Measurements from ENCODE around the gene PSME3. TPM values are rescaled to one million over a fixed set of nuclear protein-coding genes. Genes with fewer than 3 reads are reported as not detected.

Gene PSME3
- total and polyA plus RNA-seq, 12 donors: 18.5 to 149 (median 79.9) TPM

DNA sequence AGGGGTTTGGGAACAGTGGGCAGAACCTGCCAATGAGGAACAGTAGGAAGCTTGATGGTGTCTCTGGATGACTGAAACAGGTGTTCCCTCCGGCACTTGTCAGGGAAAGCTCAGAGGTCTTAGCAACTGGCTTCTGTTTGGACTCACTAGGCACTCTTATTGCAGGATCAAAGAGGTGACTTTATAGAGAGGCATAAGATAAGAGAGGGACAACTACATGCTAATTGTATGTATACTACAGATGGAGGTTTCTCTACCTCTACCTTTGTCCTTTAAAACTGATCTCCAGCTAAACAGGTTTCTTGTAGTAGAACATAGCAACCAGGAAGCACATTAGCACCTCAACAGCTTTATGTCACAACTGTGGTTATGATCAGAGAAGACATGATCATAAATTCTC lies 26.9 kb upstream of the PSME3 start:
- Histone ChIP-seq H3K4me3 (no peak overlapping the region), H3K27me3 (no peaks in the 10 kb centered on the region), H3K9me3 (replicated peaks in 1 of 3) (no peaks in the 10 kb centered on the region), H3K4me1 (replicated peaks in 1 of 2) (no peaks in the 10 kb centered on the region), H3K27ac (no peak overlapping the region), H3K36me3 (replicated peaks in 1 of 2) (peaks cover 0 to 11% of the 10 kb centered on the region in 2 donors)
- DNase-seq: peak in 1 of 7 donors; percentile 37
- TF ChIP-seq, protein P1, sequence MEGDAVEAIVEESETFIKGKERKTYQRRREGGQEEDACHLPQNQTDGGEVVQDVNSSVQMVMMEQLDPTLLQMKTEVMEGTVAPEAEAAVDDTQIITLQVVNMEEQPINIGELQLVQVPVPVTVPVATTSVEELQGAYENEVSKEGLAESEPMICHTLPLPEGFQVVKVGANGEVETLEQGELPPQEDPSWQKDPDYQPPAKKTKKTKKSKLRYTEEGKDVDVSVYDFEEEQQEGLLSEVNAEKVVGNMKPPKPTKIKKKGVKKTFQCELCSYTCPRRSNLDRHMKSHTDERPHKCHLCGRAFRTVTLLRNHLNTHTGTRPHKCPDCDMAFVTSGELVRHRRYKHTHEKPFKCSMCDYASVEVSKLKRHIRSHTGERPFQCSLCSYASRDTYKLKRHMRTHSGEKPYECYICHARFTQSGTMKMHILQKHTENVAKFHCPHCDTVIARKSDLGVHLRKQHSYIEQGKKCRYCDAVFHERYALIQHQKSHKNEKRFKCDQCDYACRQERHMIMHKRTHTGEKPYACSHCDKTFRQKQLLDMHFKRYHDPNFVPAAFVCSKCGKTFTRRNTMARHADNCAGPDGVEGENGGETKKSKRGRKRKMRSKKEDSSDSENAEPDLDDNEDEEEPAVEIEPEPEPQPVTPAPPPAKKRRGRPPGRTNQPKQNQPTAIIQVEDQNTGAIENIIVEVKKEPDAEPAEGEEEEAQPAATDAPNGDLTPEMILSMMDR (IDR thresholded peaks at IDR 0.05): no peak
- no peak for TF ChIP-seq POLR2A (IDR thresholded peaks at IDR 0.05)
- whole genome bisulfite sequencing, 4 donors: 91 to 100% (median 92%) methylated on average over 1 of the region's 1 CpG
- intact Hi-C loops (cut with DNase I): no loop called here

DNA sequence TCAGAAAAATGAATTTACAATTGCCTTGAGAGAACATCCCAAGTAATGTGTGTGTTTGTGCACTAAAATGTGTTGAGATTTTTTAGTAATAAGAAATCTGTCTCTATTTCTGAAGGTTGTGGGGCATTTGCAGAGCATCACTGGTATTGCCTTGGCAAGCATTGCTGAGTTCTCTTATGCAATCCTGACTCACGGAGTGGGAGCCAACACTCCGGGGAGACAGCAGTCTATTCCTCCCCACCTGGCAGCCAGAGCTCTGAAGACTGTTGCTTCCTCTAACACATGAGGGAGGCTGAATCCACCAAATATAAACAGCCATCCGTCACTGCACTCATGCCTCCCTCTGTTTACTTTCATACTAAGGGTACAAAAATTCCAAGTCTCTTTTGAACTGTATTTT lies 23.9 kb upstream of the PSME3 start:
- peak; percentile 37 to 81 (median 73) for DNase-seq
- TF ChIP-seq, protein P1 (IDR thresholded peaks at IDR 0.05): no peak
- no peak for TF ChIP-seq POLR2A (IDR thresholded peaks at IDR 0.05)
- Histone ChIP-seq H3K4me3 (no peak overlapping the region), H3K4me1 (replicated peaks in 1 of 2) (no peaks in the 10 kb centered on the region), H3K36me3 (replicated peaks in 1 of 2) (peaks cover 0 to 38% of the 10 kb centered on the region in 2 donors), H3K27ac (no peak overlapping the region), H3K27me3 (no peaks in the 10 kb centered on the region), H3K9me3 (replicated peaks in 1 of 3) (no peaks in the 10 kb centered on the region)
- intact Hi-C loops (cut with DNase I): no loop called here
- 18 to 27% (median 21%) methylated on average over 3 of the region's 3 CpGs for WGBS, 4 donors

DNA sequence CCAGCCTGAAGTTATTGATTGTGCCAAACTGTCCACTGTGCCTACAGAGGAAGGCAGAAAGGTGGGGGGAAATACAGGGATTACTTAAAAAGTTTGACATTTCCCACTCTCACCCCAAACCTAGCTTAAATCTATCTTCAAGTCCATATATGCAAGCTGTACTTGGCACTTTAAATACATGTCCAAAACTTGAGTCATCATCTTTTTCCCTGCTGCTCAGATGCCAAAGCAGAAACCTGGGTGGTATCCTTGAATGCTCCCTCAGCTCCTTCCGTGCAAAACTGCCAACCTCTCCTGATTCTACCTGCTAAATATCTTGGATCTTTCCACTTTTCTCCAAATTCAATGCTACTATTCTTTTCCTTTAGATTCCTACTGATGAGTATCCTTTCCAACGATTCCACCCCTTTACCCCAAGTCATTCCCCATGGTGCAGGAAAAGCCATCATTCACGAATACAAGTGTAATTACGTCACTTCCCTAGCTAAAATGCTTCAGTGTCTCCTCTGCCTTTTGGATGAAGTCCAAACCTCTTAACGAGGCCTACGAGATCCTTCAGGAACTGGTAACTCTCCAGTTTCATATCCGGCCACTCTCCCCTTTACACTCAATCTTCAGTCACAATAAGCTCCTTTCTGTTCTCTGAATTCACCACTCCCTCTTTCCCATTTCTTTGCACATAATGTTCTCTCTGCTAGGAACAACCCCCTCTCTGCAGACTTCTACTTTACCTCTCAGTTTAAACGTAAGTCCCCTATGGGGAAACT lies 18.4 kb upstream of the PSME3 start:
- no peak for TF ChIP-seq POLR2A (IDR thresholded peaks at IDR 0.05)
- TF ChIP-seq, protein P1 (IDR thresholded peaks at IDR 0.05): no peak
- Histone ChIP-seq H3K4me1 (replicated peaks in 1 of 2) (no peaks in the 10 kb centered on the region), H3K36me3 (replicated peaks in 1 of 2) (peaks cover 0 to 94% of the 10 kb centered on the region in 2 donors), H3K27me3 (no peaks in the 10 kb centered on the region), H3K4me3 (no peak overlapping the region), H3K27ac (peak overlapping the region in 2 of 5 donors; percentile 17 to 21), H3K9me3 (replicated peaks in 1 of 3) (no peaks in the 10 kb centered on the region)
- DNase-seq: no peak
- intact Hi-C loops (cut with DNase I): no loop called here
- 62 to 69% (median 66%) methylated on average over 8 of the region's 8 CpGs for WGBS, 4 donors

DNA sequence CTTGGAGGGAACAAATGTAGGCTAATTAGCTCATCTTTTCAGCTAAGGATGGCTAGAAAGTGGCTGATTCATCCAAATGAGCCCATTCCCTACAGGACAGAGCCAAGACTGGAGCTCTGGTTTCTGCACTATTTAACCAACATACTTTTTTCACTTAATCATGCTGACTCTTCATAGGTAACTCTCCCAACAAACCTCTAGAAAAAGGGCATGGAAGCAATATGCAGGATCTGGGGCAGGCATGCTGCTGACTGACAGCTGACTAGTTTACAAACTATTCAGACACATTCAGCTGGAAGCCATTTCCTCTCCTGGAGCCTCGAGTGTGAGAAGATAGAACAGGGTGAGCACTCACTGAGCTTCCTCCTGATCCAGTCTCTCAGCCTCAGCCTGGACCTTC lies 15.3 kb upstream of the PSME3 start:
- H3K27me3 ChIP-seq: no peaks in the 10 kb centered on the region
- WGBS, 4 donors: 64 to 86% (median 70%) methylated on average over 1 of the region's 1 CpG
- no peak overlapping the region for H3K4me3 ChIP-seq
- H3K9me3 ChIP-seq (replicated peaks in 1 of 3): no peaks in the 10 kb centered on the region
- peaks cover 2 to 8% of the 10 kb centered on the region in 2 donors for H3K4me1 ChIP-seq (replicated peaks in 1 of 2)
- H3K27ac ChIP-seq: no peak overlapping the region
- TF ChIP-seq, protein P1 (IDR thresholded peaks at IDR 0.05): no peak
- no peak for TF ChIP-seq POLR2A (IDR thresholded peaks at IDR 0.05)
- no peak for DNase-seq
- intact Hi-C loops (cut with DNase I): no loop called here
- peaks cover 0 to 97% of the 10 kb centered on the region in 2 donors for H3K36me3 ChIP-seq (replicated peaks in 1 of 2)
